GM19023 (cell line): ENCODE data around the gene SLC9C2.
"Not testable (repeated sequence)": the region's sequence is repeated elsewhere in the genome, so short reads cannot be mapped to it uniquely, and the experiment has no call there.

Experiments used
- ATAC-seq: cut with Tn5 transposase; IDR thresholded peaks from one replicate; pipeline ENCODE4 v1.9.1; 2021; ENCODE audit warnings: mild to moderate bottlenecking, moderate library complexity; ENCODE audit not compliant: unreplicated experiment

Gene SLC9C2

DNA sequence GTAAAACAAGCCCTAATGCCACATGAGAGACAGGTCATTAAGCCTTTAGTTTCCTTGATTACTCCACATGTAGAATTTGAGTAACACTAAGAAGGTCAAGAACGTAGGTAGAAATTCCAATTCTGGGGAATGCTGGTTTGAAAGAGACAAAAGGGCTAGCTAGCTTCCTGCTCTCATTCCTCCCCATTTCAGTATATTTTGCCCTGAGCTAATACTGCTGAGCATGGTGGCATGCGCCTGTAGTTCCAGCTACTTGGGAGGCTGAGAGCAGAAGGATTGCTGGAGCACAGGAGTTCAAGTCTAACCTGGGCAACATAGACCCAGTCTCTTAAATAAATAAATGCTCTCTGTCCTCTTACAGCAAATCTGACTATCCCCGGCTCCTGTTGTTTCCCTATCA lies 112.9 kb downstream of the SLC9C2 start:
- no peak for ATAC-seq

DNA sequence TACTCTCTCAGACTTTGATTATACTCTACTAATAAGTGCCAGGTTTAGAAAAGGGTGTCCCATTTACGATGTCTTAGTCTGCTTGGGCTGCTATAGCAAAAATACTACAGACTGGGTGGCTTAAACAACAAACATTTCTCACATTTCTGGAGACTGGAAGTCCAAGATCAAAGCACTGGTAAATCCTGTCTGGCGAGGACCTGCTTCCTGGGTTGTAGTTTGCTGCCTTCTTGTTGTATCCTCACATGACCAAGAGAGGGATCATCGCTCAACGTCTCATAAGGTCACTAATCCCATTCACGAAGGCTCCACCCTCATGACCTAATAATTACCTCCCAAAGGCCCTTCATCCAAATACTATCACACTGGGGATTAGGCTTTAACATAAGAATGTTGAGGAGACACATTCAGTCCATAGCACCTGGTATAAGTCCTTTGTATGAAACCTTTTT lies 113.7 kb downstream of the SLC9C2 start:
- ATAC-seq, result no peak

DNA sequence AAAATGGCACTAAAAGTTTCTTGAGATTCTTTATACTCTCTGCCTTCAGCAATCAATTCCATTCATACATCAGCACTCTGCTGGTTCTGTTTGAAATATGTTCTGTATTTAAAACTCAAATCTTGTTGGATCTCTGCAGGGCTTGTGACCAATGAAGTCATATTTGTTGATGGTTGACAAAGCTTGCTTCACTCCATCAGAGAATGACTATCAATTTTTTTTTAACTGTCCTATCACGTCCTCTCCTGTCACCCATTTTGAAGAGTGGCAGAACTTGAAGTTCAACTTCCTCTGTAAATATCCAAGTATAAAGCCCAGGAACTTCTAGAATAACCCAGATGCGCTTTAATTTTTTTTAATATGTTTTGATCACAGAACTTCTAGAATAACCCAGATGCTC lies 114.9 kb downstream of the SLC9C2 start:
- no peak for ATAC-seq

DNA sequence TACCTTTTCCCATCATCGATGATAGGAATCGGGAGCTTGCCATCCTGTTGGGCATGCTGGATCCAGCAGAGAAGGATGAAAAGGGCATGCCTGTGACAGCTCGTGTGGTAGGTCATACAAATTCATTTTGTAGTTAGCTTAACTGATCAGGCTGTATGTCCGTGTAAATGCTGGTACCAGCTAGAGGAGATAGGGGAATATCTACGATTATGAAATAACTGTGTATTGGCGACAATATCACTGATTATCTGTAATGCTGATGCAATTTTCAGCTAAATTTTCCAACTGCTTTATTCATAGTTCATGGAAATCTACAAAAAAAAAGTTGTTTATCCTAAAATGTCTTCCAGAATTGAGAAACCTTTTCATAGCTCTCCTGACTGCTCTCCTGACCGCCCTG lies 117.5 kb downstream of the SLC9C2 start:
- ATAC-seq, result no peak

DNA sequence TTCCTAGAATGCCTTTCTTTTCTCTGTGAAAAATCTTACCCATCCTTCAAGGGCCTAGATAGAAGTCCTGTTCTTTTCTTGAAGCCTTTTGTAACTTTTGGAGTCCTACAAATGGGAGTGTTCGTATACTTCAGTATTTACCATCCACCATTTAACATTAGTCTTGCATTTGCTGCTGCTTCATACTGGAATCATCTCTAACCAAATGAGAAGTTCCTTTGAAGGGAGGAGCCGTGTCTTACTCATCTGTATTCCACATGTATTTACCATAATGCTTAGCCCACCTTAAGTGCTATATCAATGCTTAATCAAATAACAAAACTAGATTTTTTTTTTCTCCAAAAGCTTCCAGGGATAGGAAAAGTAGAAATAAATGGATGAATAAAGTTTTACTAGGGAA lies 118.6 kb downstream of the SLC9C2 start:
- ATAC-seq, result no peak

DNA sequence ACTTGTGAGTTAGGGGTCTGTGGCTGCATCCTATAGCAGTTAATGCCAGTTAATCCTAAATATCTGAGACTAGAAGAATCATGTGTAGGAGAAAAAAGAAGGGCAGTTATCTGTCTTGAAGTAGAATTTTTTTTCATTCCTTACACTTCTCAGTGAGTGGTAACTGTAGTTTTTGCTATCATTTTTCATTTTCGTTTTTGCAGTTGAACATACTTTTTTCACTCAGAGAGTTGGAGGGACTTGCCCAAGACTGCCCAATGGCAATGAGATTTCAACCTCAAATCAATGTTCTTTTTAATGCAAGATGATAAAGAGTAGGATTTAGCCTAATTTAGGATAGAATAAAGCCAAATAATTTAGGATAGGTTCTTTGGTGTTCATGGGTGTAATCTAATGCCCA lies 120.2 kb downstream of the SLC9C2 start:
- no peak for ATAC-seq

DNA sequence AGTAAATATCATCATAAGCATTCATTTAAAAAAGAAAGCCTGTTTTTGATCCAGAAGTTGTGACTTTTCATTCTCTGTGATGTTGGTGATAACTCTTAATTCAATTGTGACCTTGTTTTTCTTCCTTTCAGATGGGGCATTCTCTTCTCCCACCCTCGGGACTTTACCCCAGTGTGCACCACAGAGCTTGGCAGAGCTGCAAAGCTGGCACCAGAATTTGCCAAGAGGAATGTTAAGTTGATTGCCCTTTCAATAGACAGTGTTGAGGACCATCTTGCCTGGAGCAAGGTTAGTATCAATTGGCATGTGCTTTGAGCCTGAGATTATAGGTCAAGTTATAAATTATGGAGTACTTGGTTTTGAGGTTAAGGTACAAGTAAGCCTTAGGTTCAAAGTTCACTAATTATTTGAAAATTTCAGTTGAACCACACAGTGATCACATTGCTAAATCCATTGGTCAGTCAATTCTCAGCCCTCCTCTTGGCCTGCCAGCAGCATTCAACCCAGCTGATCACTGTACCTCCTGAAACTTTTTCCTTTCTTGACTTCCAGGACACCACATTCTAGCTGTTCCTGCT lies 121.6 kb downstream of the SLC9C2 start:
- no peak for ATAC-seq

DNA sequence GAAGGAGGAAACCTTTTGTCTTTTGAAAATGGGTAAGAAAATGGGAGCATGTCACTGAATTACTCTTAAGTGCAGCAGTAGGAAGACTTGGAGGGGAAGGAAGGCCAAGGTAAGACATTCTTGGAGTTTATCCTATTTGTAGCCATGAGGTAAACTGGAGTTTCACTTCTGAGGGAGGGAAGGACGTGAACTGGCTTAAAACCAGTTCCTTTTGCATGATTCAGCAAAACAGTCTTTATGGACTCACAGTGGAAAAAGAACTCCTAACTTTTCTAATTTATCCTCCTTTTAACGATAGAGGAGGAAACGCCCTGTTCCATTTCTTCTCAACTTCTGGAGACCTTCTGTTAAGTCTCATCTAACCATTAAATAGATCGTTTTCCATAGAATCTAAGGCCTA lies 123.2 kb downstream of the SLC9C2 start:
- no peak for ATAC-seq

DNA sequence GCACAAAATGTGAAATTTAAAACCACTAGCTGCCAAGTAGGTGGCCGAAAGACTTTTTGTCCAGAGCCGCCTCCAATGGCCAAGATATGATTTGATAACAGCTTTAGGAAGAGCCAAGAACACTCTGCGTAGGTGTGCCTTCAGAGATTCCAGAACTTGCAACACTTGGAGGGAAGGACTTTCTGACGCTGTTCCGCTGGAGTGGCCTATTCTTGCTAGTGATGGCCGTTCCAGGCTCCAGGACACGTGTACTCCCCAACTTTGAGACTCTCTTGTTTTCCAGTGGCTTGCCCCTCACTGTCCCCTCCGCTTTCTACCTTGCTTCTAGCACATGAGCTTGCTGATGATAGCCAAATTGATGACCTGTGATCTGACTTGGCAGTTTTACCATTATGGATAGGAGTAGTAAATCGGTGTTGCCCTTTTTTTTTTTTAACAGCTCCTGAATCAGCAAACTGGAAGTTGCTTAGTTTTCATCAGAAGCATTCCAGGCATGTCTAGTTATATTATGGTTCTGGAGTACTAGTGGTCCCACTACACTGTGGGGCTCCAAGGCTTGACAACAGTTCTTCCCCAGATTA lies 124.7 kb downstream of the SLC9C2 start:
- no peak for ATAC-seq

DNA sequence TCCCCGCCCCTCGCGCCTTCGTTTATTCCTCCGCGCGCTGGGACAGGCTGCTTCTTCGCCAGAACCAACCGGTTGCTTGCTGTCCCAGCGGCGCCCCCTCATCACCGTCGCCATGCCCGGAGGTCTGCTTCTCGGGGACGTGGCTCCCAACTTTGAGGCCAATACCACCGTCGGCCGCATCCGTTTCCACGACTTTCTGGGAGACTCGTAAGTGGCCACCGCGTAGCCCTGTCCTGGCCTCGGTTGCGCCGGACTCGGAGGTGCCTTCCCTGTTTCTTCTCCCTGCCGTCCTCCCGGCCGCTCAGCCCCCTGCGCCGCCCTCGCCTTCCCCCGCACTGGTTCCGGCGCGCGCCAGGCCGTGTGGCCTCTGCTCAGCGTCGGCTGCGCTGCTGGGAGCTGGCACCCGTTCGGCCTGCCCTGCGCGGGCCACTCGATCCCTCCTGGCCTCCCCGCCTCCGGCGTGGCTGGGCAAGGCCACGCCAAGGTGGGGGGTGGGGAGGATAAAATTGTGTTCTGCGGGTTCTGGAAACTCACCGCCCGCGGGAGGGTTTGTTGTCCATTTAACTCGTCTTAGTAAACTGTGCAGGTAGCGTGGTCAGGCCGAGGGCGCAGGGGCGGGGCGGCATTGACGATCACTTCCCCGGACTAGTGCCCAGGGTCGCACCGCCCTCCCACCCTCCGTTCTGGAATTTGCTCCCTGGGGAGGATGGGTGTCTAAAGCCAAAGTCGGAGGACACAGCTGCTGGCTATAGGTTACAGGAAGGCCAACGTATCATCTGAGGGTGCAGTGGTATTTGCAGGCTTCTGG lies 125.4 kb downstream of the SLC9C2 start, which contains the start of gene PRDX6:
PRDX6 (plus strand) TSS at position 50 of the 808 bp plus-strand sequence; CDS start at position 113, 63 bp downstream.
- ATAC-seq, result peak; percentile 58

DNA sequence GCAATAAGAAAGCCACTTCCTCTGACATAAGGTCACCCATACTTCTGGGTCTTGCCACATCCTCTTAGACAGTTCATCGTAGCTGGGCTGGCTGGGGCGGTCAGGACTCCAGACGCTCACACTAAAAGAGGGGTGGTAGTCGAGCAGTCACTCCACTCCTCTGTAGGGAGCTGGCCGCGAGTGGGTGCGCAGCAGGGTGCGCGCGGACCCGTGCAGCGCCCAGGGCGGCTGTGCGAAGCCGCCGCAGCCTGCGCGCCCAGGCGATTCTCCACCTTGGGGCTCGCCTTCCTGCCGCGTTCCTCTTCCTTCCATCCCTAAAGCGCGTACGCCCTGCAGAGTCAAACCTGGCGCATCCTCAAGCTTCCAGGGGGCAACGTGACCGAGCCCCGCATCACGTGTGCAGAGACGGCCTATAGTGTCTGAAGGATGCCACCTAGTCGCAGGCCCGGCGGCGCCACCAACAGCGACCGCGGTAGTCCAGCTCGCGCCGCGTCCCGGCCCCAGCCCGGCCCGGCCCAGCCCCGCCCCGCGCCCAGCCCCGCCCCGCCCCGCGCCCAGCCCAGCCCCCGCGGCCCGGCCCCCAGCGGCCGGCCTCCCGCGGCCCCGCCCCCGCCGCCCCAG lies 126.1 kb downstream of the SLC9C2 start:
- peak; percentile 97 for ATAC-seq

DNA sequence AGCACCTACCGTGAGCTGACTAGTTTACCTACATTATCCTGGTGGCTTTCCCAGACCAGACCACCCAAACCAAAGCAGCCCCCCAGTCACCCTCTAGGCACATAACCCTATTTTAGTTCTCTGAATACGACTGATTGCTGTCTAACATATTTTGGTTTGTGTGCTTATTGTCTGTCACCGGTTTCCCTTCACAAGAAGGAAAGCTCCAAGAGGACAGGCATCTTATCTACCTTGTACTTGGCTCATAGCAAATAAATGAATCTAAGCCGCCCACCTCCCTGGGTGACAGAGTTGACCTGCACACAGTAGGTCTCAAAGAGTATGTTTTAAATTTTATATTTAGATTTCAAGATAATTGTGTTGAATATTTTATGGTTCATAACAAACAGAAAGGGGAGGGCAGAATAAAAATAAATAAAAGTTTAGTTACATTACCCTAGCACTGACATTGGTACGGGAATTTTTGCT lies 126.6 kb downstream of the SLC9C2 start:
- no peak for ATAC-seq

DNA sequence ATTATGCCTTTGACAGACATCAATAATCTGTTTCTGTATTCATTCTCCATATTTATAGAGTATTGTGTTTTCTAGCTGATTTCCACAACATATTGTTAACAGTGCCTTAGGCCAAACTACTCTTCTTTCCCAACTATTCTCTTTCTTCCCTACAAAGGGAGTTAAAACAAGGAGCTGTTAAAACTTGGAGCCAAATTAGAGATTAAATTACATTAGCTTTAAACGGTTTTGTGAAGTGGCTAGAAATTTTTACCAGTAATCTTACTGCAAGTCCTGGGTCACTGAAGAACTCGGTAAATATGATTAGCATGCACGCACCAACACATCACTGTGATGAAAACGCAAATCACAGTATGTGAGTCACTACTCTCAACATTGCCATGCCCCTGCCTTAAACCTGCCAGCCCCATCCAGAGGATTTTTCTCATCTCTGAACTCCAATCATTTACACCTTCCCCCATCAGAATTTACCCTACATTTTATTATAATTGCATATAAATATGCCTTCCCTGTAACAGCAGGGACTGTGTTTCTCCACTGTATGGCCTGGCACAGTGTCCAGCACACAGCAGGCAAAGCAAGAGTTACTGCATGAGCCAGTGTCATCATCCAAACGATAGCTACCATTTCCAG lies 127.2 kb downstream of the SLC9C2 start:
- ATAC-seq, result no peak

DNA sequence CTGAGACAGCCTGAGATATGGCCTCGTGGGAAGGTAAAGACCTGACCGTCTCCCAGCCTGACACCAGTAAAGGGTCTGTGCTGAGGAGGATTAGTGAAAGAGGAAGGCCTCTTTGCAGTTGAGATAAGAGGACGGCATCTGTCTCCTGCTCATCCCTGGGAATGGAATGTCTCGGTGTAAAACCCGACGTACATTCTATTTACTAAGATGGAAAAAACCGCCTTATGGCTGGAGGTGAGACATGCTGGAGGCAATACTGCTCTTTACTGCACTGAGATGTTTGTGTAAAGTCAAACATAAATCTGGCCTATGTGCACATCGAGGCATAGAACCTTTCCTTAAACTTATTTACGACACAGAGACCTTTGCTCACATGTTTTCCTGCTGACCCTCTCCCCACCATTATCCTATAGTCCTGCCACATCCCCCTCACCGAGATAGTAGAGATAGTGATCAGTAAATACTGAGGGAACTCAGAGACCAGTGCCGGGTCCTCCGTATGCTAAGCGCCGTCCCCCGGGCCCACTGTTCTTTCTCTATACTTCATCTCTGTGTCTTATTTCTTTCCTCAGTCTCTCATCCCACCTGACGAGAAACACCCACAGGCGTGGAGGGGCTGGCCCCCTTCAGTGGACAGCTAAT lies 128.0 kb downstream of the SLC9C2 start:
- not testable (repeated sequence) for ATAC-seq

DNA sequence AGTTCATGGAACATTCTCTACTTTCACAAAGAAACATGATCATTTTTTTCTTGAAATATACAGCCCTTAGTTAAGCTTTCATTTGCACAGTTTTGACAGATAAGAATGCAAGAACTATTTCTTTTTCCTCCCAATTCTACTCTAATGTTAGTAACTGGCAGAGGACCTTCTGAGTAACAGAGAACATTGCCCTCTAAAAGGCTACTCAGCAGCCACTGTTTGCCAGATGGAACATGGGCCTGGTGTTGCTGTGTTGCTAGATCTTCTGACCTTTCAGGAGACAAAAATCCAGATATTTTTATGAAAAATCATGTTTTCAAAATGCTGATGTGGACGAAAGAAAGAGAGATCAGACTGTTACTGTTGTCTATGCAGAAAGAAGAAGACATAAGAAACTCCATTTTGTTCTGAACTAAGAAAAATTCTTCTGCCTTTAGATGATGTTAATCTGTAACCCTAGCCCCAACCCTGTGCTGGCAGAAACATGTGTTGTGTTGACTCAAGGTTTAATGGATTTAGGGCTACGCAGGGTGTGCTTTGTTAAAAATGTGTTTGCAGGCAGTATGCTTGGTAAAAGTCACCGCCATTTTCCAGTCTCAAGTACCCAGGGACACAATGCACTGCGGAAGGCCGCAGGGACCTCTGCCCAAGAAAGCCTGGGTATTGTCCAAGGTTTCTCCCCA lies 128.6 kb downstream of the SLC9C2 start:
- no peak for ATAC-seq

DNA sequence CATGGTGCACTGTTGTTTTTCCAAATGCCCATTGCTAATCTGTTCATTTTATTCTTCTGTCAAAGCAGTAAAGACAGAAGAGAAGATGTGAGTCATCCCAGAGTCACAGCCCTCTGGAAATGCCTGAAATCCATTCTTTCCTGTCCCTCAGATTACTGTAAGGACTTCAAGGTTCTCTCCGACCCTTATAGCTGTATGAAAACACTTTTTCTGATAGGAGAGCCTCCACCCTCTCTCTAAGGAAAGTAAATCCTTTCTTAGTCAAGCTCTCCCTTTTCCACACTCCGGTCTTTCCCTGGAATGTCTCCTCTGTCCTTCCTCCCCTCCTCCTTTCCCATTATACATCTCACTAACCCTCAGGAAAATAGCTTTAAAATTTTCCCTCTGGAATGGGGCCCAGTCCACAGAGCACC lies 129.3 kb downstream of the SLC9C2 start:
- ATAC-seq, result no peak

DNA sequence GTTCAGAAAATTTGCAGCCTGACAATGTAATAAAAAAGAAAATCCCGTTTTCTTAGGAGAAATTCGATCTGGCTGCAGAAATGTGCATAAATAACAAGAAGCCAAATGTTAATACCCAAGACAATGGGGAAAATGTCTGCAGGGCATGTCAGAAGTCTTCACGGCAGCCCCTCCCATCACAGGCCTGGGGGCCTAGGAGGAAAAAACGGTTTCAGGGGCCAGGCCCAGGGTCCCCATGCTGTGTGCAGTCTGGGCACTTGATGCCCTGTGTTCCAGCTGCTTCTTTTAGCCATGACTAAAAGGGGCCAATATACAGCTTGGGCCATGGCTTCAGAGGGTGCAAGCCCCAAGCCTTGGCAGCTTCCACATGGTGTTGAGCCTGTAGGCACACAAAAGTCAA lies 132.3 kb downstream of the SLC9C2 start:
- no peak for ATAC-seq

DNA sequence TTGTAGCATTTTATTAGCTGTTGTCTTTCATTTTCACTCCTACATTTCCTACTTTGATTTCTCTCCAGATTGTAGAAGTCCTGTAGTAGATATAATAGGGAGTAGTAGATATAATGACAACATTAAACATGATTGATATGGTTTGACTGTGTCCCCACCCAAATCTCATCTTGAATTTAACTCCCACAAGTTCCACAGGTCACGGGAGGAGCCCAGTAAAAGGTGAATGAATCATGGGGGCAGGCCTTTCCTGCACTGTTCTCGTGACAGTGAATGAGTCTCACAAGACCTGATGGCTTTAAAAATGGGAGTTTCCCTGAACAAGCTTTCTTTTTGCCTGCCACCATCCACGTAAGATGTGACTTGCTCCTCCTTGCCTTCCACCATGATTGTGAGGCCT lies 133.2 kb downstream of the SLC9C2 start:
- ATAC-seq, result no peak

DNA sequence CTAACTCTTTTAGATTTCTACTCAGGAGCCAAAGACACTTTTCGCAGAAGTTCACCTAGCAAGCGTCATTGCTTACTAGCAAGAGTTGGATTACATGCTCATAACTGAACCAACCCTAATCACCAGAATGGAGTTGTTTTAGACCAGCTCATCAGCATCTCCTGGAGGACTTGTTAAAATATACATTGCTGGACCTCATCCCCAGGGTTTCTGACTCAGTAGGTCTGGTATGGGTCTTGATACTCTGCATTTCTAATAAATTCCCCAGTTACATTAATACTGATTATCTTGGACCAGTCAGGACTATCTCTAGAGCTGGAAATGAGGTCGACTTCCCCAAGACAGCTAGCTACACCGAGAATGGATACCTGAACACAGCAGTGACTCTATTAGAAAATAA lies 135.4 kb downstream of the SLC9C2 start:
- ATAC-seq, result no peak

DNA sequence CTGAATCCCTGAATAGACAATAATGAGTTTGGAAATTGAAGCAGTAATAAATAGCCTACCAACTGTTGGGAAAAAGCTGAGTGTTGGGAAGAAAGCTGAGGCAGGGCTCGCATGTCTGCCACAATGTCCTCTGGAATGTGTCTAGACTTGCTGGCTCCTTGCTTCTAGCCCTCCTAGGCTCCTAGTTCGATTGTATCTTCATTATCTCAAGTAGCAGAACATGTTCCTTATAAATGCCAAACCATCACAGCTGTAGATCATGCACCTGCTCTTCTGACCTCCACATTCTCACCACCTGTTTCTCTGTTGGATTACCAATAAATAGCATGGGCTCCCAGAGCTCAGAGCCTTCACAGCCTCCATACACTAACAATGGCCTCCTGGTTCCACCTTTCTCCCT lies 138.7 kb downstream of the SLC9C2 start:
- ATAC-seq, result not testable (repeated sequence)
